Right atrium auricular region (tissue), 2 donors: ENCODE data around the gene RPP14. TPM values are rescaled to one million over a fixed set of nuclear protein-coding genes. Genes with fewer than 3 reads are reported as not detected.

Source experiments
- DNase-seq: peaks from one replicate; pipeline ENCODE4 v3.0.0-alpha.2; 2019; ENCODE audit warnings: low spot score
- H3K27ac ChIP-seq, 2 donors: fragments of 200-600 bp; sonication (generic); 1 replicate in 1 of 2; 2 replicates in 1 of 2; pipeline ENCODE4 v1.5.1; 2016 to 2019
- H3K27me3 ChIP-seq, 2 donors: fragments of 200-600 bp; sonication (generic); one replicate each; pipeline versions ENCODE4 v1.5.1 to v1.6.0; 2017 to 2019
- H3K36me3 ChIP-seq: fragments of 200-600 bp; sonication (generic); one replicate; pipeline ENCODE4 v1.5.1; 2016
- H3K4me1 ChIP-seq, 2 donors: fragments of 200-600 bp; sonication (generic); one replicate each; pipeline versions ENCODE4 v1.5.1 to v1.6.0; 2017 to 2019
- H3K4me3 ChIP-seq, 2 donors: fragments of 200-600 bp; sonication (generic); 1 replicate in 1 of 2; 2 replicates in 1 of 2; pipeline ENCODE4 v1.5.1; 2017 to 2019; ENCODE audit warnings: mild to moderate bottlenecking in 1 of 2, moderate library complexity in 1 of 2
- H3K9me3 ChIP-seq, 2 donors: fragments of 200-600 bp; sonication (generic); one replicate each; pipeline ENCODE4 v1.5.1; 2019
- total RNA-seq, 2 donors: library from RNA; depleted of rRNA; stranded (reverse); fragments of >200 nt; gene quantifications; one replicate each; pipeline ENCODE4 v1.1.0, GENCODE V29; 2016
- TF ChIP-seq, protein P1 (sequence below), 2 donors: fragments of 200-600 bp; sonication (generic); IDR thresholded peaks; one replicate each; pipeline ENCODE4 v1.5.1; 2019; ENCODE audit warnings: antibody characterized with exemption in 2 of 2

RPP14 gene
- total RNA-seq, 2 donors from 2014 or later, result 10.0 to 10.9 TPM

DNA sequence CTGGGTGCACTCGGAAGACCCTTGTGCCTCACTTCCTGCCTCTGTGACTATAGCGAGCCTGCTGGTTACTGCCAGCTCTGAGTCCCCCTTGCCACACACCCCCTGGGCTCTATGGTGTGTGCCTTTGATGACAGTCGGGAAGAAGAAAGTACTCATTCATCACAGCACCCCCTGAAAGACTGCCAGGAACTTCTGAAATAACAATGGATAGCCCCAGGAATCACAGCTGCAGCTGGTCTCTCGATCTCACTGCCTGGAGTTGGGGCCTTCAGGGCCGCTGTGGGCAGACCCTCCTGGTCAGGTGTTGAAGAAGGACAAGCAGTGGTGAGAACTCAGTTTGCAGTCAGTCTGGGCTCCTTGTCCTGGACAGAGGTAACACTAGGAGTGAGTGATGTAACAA, 9.8 kb upstream of the RPP14 start:
- Histone ChIP-seq H3K4me1 (no peaks in the 10 kb centered on the region), H3K27ac (no peak overlapping the region), H3K4me3 (no peak overlapping the region), H3K9me3 (no peaks in the 10 kb centered on the region), H3K27me3 (no peaks in the 10 kb centered on the region), H3K36me3 (no peaks in the 10 kb centered on the region)
- TF ChIP-seq, protein P1, sequence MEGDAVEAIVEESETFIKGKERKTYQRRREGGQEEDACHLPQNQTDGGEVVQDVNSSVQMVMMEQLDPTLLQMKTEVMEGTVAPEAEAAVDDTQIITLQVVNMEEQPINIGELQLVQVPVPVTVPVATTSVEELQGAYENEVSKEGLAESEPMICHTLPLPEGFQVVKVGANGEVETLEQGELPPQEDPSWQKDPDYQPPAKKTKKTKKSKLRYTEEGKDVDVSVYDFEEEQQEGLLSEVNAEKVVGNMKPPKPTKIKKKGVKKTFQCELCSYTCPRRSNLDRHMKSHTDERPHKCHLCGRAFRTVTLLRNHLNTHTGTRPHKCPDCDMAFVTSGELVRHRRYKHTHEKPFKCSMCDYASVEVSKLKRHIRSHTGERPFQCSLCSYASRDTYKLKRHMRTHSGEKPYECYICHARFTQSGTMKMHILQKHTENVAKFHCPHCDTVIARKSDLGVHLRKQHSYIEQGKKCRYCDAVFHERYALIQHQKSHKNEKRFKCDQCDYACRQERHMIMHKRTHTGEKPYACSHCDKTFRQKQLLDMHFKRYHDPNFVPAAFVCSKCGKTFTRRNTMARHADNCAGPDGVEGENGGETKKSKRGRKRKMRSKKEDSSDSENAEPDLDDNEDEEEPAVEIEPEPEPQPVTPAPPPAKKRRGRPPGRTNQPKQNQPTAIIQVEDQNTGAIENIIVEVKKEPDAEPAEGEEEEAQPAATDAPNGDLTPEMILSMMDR (IDR thresholded peaks at IDR 0.05), result no peak
- DNase-seq, result no peak

- H3K4me1 ChIP-seq, result no peaks in the 10 kb centered on the region
- H3K27ac ChIP-seq, result no peak overlapping the region
- TF ChIP-seq, protein P1 (IDR thresholded peaks at IDR 0.05), result no peak
- H3K9me3 ChIP-seq, result no peaks in the 10 kb centered on the region
- no peak overlapping the region for H3K4me3 ChIP-seq
- no peaks in the 10 kb centered on the region for H3K36me3 ChIP-seq
- no peak for DNase-seq
- H3K27me3 ChIP-seq, result no peaks in the 10 kb centered on the region
Measured at GRCh38 chr3:58296843-58297242, 9.2 kb upstream of the RPP14 start.

DNA sequence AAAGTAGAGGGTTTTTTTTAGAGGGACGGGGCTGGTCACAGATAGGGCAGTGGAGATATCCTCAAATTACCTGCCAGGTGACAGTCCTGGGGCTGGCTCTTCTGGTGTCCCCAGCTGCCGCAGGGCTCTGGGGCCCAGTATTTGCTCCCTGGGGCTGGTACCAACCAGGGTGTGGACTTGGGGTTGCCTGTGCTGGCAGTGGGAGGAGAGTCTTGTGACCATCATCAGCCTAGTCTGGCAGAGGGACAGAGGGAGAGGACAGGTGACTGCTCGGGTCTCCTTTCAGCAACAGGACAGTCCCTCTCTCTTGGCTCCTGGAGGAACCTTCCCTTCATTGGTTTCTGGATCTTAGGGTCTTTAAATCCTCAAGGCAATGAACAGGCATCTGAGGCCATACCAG, 7.9 kb upstream of the RPP14 start:
- TF ChIP-seq, protein P1 (IDR thresholded peaks at IDR 0.05), result no peak
- Histone ChIP-seq H3K27ac (no peak overlapping the region), H3K9me3 (no peaks in the 10 kb centered on the region), H3K4me1 (no peaks in the 10 kb centered on the region), H3K36me3 (no peaks in the 10 kb centered on the region), H3K4me3 (no peak overlapping the region), H3K27me3 (no peaks in the 10 kb centered on the region)
- DNase-seq, result no peak

GRCh38 chr3:58299075-58299474, 7.0 kb upstream of the RPP14 start:
- Histone ChIP-seq H3K27me3 (no peaks in the 10 kb centered on the region), H3K9me3 (no peaks in the 10 kb centered on the region), H3K27ac (no peak overlapping the region), H3K36me3 (no peaks in the 10 kb centered on the region), H3K4me1 (no peaks in the 10 kb centered on the region), H3K4me3 (no peak overlapping the region)
- no peak for DNase-seq
- TF ChIP-seq, protein P1 (IDR thresholded peaks at IDR 0.05), result no peak

DNA sequence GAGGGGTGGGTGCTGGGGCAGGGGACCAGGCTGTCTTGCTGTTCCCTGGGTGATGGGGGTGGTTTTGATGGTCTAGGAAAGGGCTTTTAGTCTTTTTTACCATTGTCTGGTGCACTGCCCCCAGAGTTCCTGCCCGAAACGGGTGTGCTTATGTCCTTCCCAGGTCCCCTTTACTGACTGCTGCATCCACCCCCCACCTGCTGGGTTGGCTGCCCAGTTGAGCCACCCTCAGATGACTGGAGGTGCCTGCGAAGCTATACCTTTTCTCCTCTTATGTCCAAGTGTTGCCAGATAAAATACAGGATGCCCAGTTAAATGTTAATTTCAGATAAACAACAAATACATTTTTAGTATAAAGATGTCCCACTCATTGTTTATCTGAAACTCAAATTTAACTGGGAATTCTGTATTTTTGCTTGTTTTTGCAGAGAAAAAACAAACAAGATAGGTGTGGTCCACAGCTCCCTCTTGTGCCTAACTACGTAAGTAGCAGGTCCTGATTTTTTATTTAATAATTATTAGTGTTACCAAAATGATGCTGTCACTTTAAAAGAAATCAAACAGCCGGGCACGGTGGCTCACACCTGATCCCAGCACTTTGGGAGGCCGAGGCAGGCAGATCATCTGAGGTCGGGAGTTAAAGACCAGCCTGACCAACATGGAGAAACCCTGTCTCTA, 6.1 kb upstream of the RPP14 start:
- TF ChIP-seq, protein P1 (IDR thresholded peaks at IDR 0.05), result peak; percentile 19 to 72
- Histone ChIP-seq H3K9me3 (no peaks in the 10 kb centered on the region), H3K27me3 (no peaks in the 10 kb centered on the region), H3K36me3 (no peaks in the 10 kb centered on the region), H3K4me1 (no peaks in the 10 kb centered on the region), H3K4me3 (no peak overlapping the region), H3K27ac (no peak overlapping the region)
- DNase-seq, result no peak
